MM.1S (cell line): ENCODE measurements around the gene EIPR1.

Source experiments
- DNase-seq: peaks from one replicate; pipeline ENCODE4 v3.0.0-alpha.2; 2015
- H2AFZ ChIP-seq: fragments of 300-600 bp; sonication (generic); 2 replicates; pipeline ENCODE4 v1.6.0; 2016; ENCODE audit warnings: antibody characterized with exemption, low read length
- H3F3A ChIP-seq: fragments of 300-600 bp; sonication (generic); 2 replicates; pipeline ENCODE4 v1.6.1; 2016; ENCODE audit warnings: mild to moderate bottlenecking, antibody characterized with exemption, low read length, moderate library complexity, mixed read lengths; ENCODE audit not compliant: insufficient read depth
- H3K27ac ChIP-seq: fragments of 300-600 bp; sonication (generic); 2 replicates; pipeline ENCODE4 v1.5.1; 2016; ENCODE audit warnings: mild to moderate bottlenecking, low read length
- H3K27me3 ChIP-seq: fragments of 300-600 bp; sonication (generic); replicated peaks from 2 replicates; pipeline ENCODE4 v1.6.0; 2016; ENCODE audit warnings: low read length; ENCODE audit not compliant: insufficient read depth
- H3K36me3 ChIP-seq: fragments of 300-600 bp; sonication (generic); replicated peaks from 2 replicates; pipeline ENCODE4 v1.6.1; 2016; ENCODE audit warnings: mild to moderate bottlenecking, low read length, mixed read lengths; ENCODE audit not compliant: insufficient read depth
- H3K4me1 ChIP-seq: fragments of 300-600 bp; sonication (generic); 2 replicates; pipeline ENCODE4 v1.6.1; 2016; ENCODE audit warnings: low read length, mixed read lengths
- H3K4me2 ChIP-seq: fragments of 300-600 bp; sonication (generic); 2 replicates; pipeline ENCODE4 v1.6.0; 2016; ENCODE audit warnings: low read depth, low read length
- H3K4me3 ChIP-seq: fragments of 300-600 bp; sonication (generic); 2 replicates; pipeline ENCODE4 v1.5.1; 2016; ENCODE audit warnings: low read length, mixed read lengths
- H3K79me2 ChIP-seq: fragments of 300-600 bp; sonication (generic); 2 replicates; pipeline ENCODE4 v1.6.1; 2016; ENCODE audit warnings: mixed run types, low read length, mixed read lengths
- H3K9ac ChIP-seq: fragments of 300-600 bp; sonication (generic); 2 replicates; pipeline ENCODE4 v1.6.1; 2016; ENCODE audit warnings: low read length, mixed read lengths
- H3K9me2 ChIP-seq: fragments of 300-600 bp; sonication (generic); replicated peaks from 2 replicates; pipeline ENCODE4 v1.6.1; 2016; ENCODE audit warnings: mild to moderate bottlenecking, low read length, mixed read lengths; ENCODE audit not compliant: insufficient read depth
- H3K9me3 ChIP-seq: fragments of 300-600 bp; sonication (generic); replicated peaks from 2 replicates; pipeline ENCODE4 v1.6.1; 2016; ENCODE audit warnings: mild to moderate bottlenecking, low read length, mixed read lengths; ENCODE audit not compliant: insufficient read depth
- H4K20me1 ChIP-seq: fragments of 300-600 bp; sonication (generic); 2 replicates; pipeline ENCODE4 v1.6.1; 2016; ENCODE audit warnings: mild to moderate bottlenecking, low read length, moderate library complexity, mixed read lengths; ENCODE audit not compliant: insufficient read depth
- EZH2 ChIP-seq: fragments of 300-600 bp; sonication (generic); optimal IDR thresholded peaks from 2 replicates; pipeline ENCODE3; 2017; ENCODE audit warnings: low read depth, mild to moderate bottlenecking, antibody characterized with exemption, low read length, mixed read lengths
- EZH2phosphoT487 ChIP-seq: fragments of 300-600 bp; sonication (generic); IDR thresholded peaks from 2 replicates; pipeline ENCODE4 v1.6.1; 2018; ENCODE audit warnings: antibody characterized with exemption, low read length
- TF ChIP-seq, protein P1 (sequence below): fragments of 300-600 bp; sonication (generic); IDR thresholded peaks from 2 replicates; pipeline ENCODE4 v1.5.1; 2016; ENCODE audit warnings: antibody characterized with exemption, low read length, mixed read lengths

The EIPR1 gene

DNA sequence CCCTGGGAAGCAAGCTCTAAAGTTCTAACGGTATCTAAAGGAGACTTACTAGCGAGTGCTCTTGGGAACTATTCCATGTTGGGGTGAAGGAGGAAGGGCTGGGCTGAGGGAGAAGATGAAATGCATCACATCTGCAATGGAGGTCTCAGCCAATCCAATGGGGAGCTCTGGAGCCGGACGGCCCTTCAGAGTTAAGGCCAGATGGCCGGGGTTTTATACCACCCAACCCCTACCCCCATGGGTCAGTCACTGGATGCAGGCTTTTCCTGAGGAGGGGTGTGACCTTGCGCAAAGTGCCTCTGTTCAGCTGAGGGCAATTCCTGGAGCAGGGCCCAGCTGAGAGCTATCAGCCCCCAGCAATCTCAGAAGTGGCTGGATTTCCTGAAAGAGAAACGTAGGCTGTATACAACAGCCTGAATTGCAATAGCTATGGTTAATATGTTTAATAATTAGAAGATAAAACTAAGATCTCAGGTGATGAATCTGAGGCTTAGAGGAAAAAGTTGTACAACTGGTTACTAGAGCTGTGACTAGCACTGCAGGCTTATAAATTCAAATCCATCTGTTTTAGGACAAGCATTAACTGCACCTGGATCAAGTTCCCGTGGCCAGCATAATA is 21.6 kb downstream of the EIPR1 start:
- no peak overlapping the region for H3K9ac ChIP-seq
- no peak for DNase-seq
- no peaks in the 10 kb centered on the region; the same call in 1 of the 2 replicates for H3K79me2 ChIP-seq
- no peaks in the 10 kb centered on the region for H3K9me2 ChIP-seq
- no peak overlapping the region for H3K27ac ChIP-seq
- H3K4me1 ChIP-seq = no peaks in the 10 kb centered on the region
- no peaks in the 10 kb centered on the region for H3K9me3 ChIP-seq
- no peaks in the 10 kb centered on the region for H3K36me3 ChIP-seq
- H3K4me3 ChIP-seq = no peak overlapping the region
- H2AFZ ChIP-seq = no peak overlapping the region
- no peaks in the 10 kb centered on the region for H4K20me1 ChIP-seq
- H3F3A ChIP-seq = no peaks in the 10 kb centered on the region
- no peak overlapping the region for H3K4me2 ChIP-seq
- H3K27me3 ChIP-seq = no peaks in the 10 kb centered on the region
- TF ChIP-seq EZH2 (no peak), EZH2phosphoT487 (no peak)
- TF ChIP-seq, protein P1, sequence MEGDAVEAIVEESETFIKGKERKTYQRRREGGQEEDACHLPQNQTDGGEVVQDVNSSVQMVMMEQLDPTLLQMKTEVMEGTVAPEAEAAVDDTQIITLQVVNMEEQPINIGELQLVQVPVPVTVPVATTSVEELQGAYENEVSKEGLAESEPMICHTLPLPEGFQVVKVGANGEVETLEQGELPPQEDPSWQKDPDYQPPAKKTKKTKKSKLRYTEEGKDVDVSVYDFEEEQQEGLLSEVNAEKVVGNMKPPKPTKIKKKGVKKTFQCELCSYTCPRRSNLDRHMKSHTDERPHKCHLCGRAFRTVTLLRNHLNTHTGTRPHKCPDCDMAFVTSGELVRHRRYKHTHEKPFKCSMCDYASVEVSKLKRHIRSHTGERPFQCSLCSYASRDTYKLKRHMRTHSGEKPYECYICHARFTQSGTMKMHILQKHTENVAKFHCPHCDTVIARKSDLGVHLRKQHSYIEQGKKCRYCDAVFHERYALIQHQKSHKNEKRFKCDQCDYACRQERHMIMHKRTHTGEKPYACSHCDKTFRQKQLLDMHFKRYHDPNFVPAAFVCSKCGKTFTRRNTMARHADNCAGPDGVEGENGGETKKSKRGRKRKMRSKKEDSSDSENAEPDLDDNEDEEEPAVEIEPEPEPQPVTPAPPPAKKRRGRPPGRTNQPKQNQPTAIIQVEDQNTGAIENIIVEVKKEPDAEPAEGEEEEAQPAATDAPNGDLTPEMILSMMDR = no peak

DNA sequence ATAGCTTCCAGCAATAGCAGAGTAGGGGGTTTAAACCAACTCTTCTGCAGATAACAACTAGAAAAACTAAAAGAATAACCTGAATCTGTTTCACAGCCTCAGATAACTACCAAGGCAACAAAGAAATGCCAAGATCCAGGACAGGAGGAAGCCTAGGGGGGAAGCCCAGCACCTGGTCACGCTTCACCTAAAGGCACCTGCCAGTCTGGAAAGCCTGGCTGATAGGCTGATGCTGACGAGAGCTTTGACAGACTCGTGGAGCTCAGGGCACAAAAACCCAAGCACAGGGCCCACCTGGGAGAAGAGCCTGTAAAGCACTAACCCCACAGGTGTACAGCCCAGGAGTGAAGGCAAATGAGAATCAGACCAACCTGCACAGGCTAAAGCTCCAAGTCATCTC is 22.6 kb downstream of the EIPR1 start:
- no peak for TF ChIP-seq EZH2
- no peak for TF ChIP-seq EZH2phosphoT487
- TF ChIP-seq, protein P1 = no peak
- Histone ChIP-seq H3K79me2 (no peaks in the 10 kb centered on the region; the same call in 1 of the 2 replicates), H3K36me3 (no peaks in the 10 kb centered on the region), H3K4me2 (no peak overlapping the region), H3F3A (no peaks in the 10 kb centered on the region), H3K27ac (no peak overlapping the region), H3K4me1 (no peaks in the 10 kb centered on the region), H3K4me3 (no peak overlapping the region), H3K9me3 (no peaks in the 10 kb centered on the region), H3K27me3 (no peaks in the 10 kb centered on the region), H4K20me1 (no peaks in the 10 kb centered on the region), H2AFZ (no peak overlapping the region), H3K9me2 (no peaks in the 10 kb centered on the region), H3K9ac (no peak overlapping the region)
- no peak for DNase-seq

DNA sequence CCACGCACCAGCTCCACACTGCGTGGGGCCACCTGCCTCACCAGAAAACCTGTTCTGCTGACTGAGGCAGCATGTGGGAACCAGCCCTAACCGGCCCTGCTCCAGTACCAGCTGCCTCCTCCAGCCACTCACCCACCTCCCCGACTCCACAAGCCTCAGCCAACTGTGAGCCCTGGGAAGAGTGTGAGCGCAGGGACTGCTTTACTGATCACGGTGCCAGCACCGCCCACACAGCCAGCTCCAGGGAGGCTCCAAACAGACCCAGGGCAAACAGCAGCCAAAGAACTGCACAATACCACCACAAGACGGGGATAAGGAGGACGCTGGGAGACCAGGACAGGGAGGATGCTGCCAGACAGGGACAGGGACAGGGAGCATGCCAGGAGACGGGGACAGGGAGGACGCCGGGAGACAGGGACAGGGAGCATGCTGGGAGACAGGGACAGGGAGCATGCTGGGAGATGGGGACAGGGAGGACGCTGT is 28.4 kb downstream of the EIPR1 start:
- no peak overlapping the region for H2AFZ ChIP-seq
- no peak overlapping the region for H3K4me2 ChIP-seq
- H4K20me1 ChIP-seq = no peaks in the 10 kb centered on the region
- no peaks in the 10 kb centered on the region for H3K79me2 ChIP-seq
- H3K9ac ChIP-seq = no peak overlapping the region
- H3K9me3 ChIP-seq = no peaks in the 10 kb centered on the region
- no peaks in the 10 kb centered on the region for H3F3A ChIP-seq
- no peaks in the 10 kb centered on the region for H3K27me3 ChIP-seq
- TF ChIP-seq EZH2phosphoT487 = no peak
- TF ChIP-seq, protein P1 = no peak
- no peak for TF ChIP-seq EZH2
- H3K4me1 ChIP-seq = no peaks in the 10 kb centered on the region
- no peaks in the 10 kb centered on the region for H3K9me2 ChIP-seq
- H3K4me3 ChIP-seq = no peak overlapping the region
- no peak for DNase-seq
- H3K36me3 ChIP-seq = no peaks in the 10 kb centered on the region
- H3K27ac ChIP-seq = no peak overlapping the region
